ENCODE data around the gene PIP5KL1. TPM values are rescaled to one million over a fixed set of nuclear protein-coding genes. Genes with fewer than 3 reads are reported as not detected.

The PIP5KL1 gene
- total RNA-seq, 6 donors from 2014 or later: 4.1 to 38.8 (median 10.0) TPM

GRCh38 chr9:127935765-127936221, 5.2 kb upstream of the PIP5KL1 start:
- H3K4me1 ChIP-seq: peaks cover 31 to 49% (median 32%) of the 10 kb centered on the region in 4 donors
- H3K4me3 ChIP-seq: peak overlapping the region in 1 of 4 donors; percentile 85
- no peak for ATAC-seq (ENCODE audit: low FRiP score in 2 of 2)
- TF ChIP-seq EP300 (IDR thresholded peaks at IDR 0.05): no peak
- TF ChIP-seq CTCF (IDR thresholded peaks at IDR 0.05): no peak
- no peak for TF ChIP-seq POLR2A (IDR thresholded peaks at IDR 0.05)
- H3K9me3 ChIP-seq: no peaks in the 10 kb centered on the region
- H3K36me3 ChIP-seq: peaks cover 0 to 13% (median 3%) of the 10 kb centered on the region in 4 donors
- no peak overlapping the region for H3K27ac ChIP-seq
- no peaks in the 10 kb centered on the region for H3K27me3 ChIP-seq
- DNase-seq: no peak
- WGBS, 2 donors: 79 to 87% methylated on average over 4 of the region's 4 CpGs

GRCh38 chr9:127934986-127935385, 4.4 kb upstream of the PIP5KL1 start:
- no peaks in the 10 kb centered on the region for H3K27me3 ChIP-seq
- H3K27ac ChIP-seq: no peak overlapping the region
- no peak overlapping the region for H3K4me3 ChIP-seq
- peaks cover 0 to 11% (median 3%) of the 10 kb centered on the region in 4 donors for H3K36me3 ChIP-seq
- no peaks in the 10 kb centered on the region for H3K9me3 ChIP-seq
- H3K4me1 ChIP-seq: peaks cover 38 to 57% (median 40%) of the 10 kb centered on the region in 4 donors
- 40 to 76% methylated on average over 2 to 11 of the region's 11 CpGs for WGBS, 2 donors
- ATAC-seq (ENCODE audit: low FRiP score in 2 of 2) (no peak), DNase-seq (peak in 1 of 2 donors; percentile 65)
- no peak for TF ChIP-seq POLR2AphosphoS5 (IDR thresholded peaks at IDR 0.05)
- TF ChIP-seq POLR2A (IDR thresholded peaks at IDR 0.05): no peak
- TF ChIP-seq CTCF (IDR thresholded peaks at IDR 0.05): no peak
- no peak for TF ChIP-seq EP300 (IDR thresholded peaks at IDR 0.05)

GRCh38 chr9:127934248-127934647, 3.7 kb upstream of the PIP5KL1 start:
- peaks cover 38 to 58% (median 41%) of the 10 kb centered on the region in 4 donors for H3K4me1 ChIP-seq

GRCh38 chr9:127931092-127931881, 710 bp upstream of the PIP5KL1 start:
- DNase-seq (peak in 1 of 2 donors; percentile 58), ATAC-seq (ENCODE audit: low FRiP score in 2 of 2) (peak; percentile 34 to 84)
- Histone ChIP-seq H3K9me3 (no peaks in the 10 kb centered on the region), H3K36me3 (peaks cover 0 to 8% (median 3%) of the 10 kb centered on the region in 4 donors), H3K4me3 (peak overlapping the region in 3 of 4 donors; percentile 51 to 64 (median 58)), H3K27me3 (peaks cover 0 to 12% (median 5%) of the 10 kb centered on the region in 4 donors), H3K27ac (peak overlapping the region; percentile 22 to 83 (median 69)), H3K4me1 (peaks cover 41 to 63% (median 45%) of the 10 kb centered on the region in 4 donors)
- WGBS, 2 donors: 25 to 37% methylated on average over 18 of the region's 18 CpGs
- peak in 1 of 4 donors; percentile 64 for TF ChIP-seq EP300 (IDR thresholded peaks at IDR 0.05)
- TF ChIP-seq CTCF (IDR thresholded peaks at IDR 0.05): no peak
- TF ChIP-seq POLR2AphosphoS5 (IDR thresholded peaks at IDR 0.05): peak in 1 of 2 donors; percentile 39
- peak in 1 of 4 donors; percentile 42 for TF ChIP-seq POLR2A (IDR thresholded peaks at IDR 0.05)

More at GRCh38 chr9:127934248-127934647, 3.7 kb upstream of the PIP5KL1 start:
- WGBS, 2 donors: 93 to 97% methylated on average over 4 of the region's 4 CpGs
- Histone ChIP-seq H3K9me3 (no peaks in the 10 kb centered on the region), H3K36me3 (peaks cover 0 to 8% (median 3%) of the 10 kb centered on the region in 4 donors), H3K27ac (no peak overlapping the region), H3K4me3 (no peak overlapping the region), H3K27me3 (no peaks in the 10 kb centered on the region)
- TF ChIP-seq CTCF (IDR thresholded peaks at IDR 0.05): no peak
- TF ChIP-seq EP300 (IDR thresholded peaks at IDR 0.05): no peak
- no peak for TF ChIP-seq POLR2A (IDR thresholded peaks at IDR 0.05)
- TF ChIP-seq POLR2AphosphoS5 (IDR thresholded peaks at IDR 0.05): no peak
- ATAC-seq (ENCODE audit: low FRiP score in 2 of 2) (no peak), DNase-seq (no peak)
